CD4-positive, alpha-beta T cell treated with Interleukin-6 for 4 hours (primary cell): ENCODE results near the gene GRK1.
"Not testable (repeated sequence)": the region's sequence is repeated elsewhere in the genome, so short reads cannot be mapped to it uniquely, and the experiment has no call there.

Source experiments
- DNase-seq: peaks from one replicate; pipeline ENCODE4 v3.0.0-alpha.2; 2020; ENCODE audit warnings: mixed read lengths

Gene GRK1

GRCh38 chr13:113666329-113666670 is 719 bp upstream of the GRK1 start:
- DNase-seq = no peak

- no peak for DNase-seq
Observed at GRCh38 chr13:113667771-113668490, 912 bp downstream of the GRK1 start.

- DNase-seq = no peak
Observed at GRCh38 chr13:113668491-113668971, 1.5 kb downstream of the GRK1 start.

GRCh38 chr13:113669231-113669754 is 2.3 kb downstream of the GRK1 start:
- DNase-seq = no peak

GRCh38 chr13:113669755-113670341 is 2.8 kb downstream of the GRK1 start:
- no peak for DNase-seq

GRCh38 chr13:113670541-113670940 is 3.5 kb downstream of the GRK1 start:
- no peak for DNase-seq

GRCh38 chr13:113671066-113672001 is 4.3 kb downstream of the GRK1 start:
- DNase-seq = no peak

- no peak for DNase-seq
Observed at GRCh38 chr13:113672002-113672651, 5.1 kb downstream of the GRK1 start.

GRCh38 chr13:113722921-113723320 is 55.9 kb downstream of the GRK1 start:
- no peak for DNase-seq

- no peak for DNase-seq
Observed at GRCh38 chr13:113723410-113724015, 56.5 kb downstream of the GRK1 start.

- DNase-seq = no peak
Observed at GRCh38 chr13:113724016-113724758, 57.2 kb downstream of the GRK1 start.

- peak; percentile 84 for DNase-seq
Observed at GRCh38 chr13:113724780-113725315, 57.8 kb downstream of the GRK1 start.

- DNase-seq = not testable (repeated sequence)
Observed at GRCh38 chr13:113725329-113726105, 58.5 kb downstream of the GRK1 start.

GRCh38 chr13:113726106-113726821 is 59.2 kb downstream of the GRK1 start:
- peak; percentile 31 for DNase-seq

GRCh38 chr13:113726961-113727411 is 60.0 kb downstream of the GRK1 start:
- DNase-seq = no peak

GRCh38 chr13:113728571-113729054 is 61.6 kb downstream of the GRK1 start:
- no peak for DNase-seq

- no peak for DNase-seq
Observed at GRCh38 chr13:113729187-113730019, 62.4 kb downstream of the GRK1 start.

GRCh38 chr13:113730258-113730691 is 63.3 kb downstream of the GRK1 start:
- no peak for DNase-seq
